GM12878 (cell line): ENCODE results near the gene TMEM225B. TPM values are rescaled to one million over a fixed set of nuclear protein-coding genes. Genes with fewer than 3 reads are reported as not detected.

Source experiments
- ATAC-seq: fragments of 200-7000 bp; cut with Tn5 transposase; 3 replicates; pipeline ENCODE4 v1.9.1; 2020; ENCODE audit warnings: mild to moderate bottlenecking, moderate library complexity
- BruUV-seq: library from RNA; stranded (reverse); fragments of 400-500 nt; replicated peaks from 2 replicates; lab custom pipeline; 2021; lab: Mats Ljungman, UMichigan
- CTCF ChIA-PET: fragments of 300-600 bp; sonication (Branson Sonifier 250); formaldehyde crosslinking; extraction: SDS; loops from one replicate; lab custom pipeline; 2021; ENCODE audit warnings: inconsistent platforms; lab: Yijun Ruan, JAX
- POLR2A ChIA-PET: fragments of 350-600 bp; formaldehyde crosslinking; extraction: SDS; loops from one replicate; lab custom pipeline; 2021; ENCODE audit warnings: inconsistent platforms; lab: Charles Lee
- RAD21 ChIA-PET: fragments of 300-600 bp; sonication (Branson Sonifier 250); formaldehyde crosslinking; loops from one replicate; lab custom pipeline; 2023; ENCODE audit warnings: antibody characterized with exemption; ENCODE audit not compliant: unreplicated experiment; lab: Charles Lee
- SMC1A ChIA-PET: fragments of 300-600 bp; sonication (Branson Sonifier 250); formaldehyde crosslinking; loops from one replicate; lab custom pipeline; 2023; ENCODE audit not compliant: unreplicated experiment, uncharacterized antibody; lab: Charles Lee
- DNase-seq: peaks from one replicate; pipeline ENCODE4 v3.0.0-alpha.2; 2011; ENCODE audit warnings: low read depth, low spot score
- FAIRE-seq: peaks from 3 replicates; lab custom pipeline; 2011; peaks lifted over from hg19 to GRCh38; lab: Jason Lieb, UNC
- H2AFZ ChIP-seq: 2 replicates; pipeline ENCODE4 v1.6.0; 2011; ENCODE audit warnings: low read depth, low read length, control low read depth; ENCODE audit not compliant: control insufficient read depth
- H3K27ac ChIP-seq: 2 replicates; pipeline ENCODE4 v1.5.1; 2011; ENCODE audit warnings: control low read depth; ENCODE audit not compliant: control insufficient read depth, insufficient read depth
- H3K27me3 ChIP-seq, 2 experiments: replicated peaks in 1 of 2; 2 replicates each; pipeline versions ENCODE4 v1.6.0 to v1.6.1; 2011; ENCODE audit warnings: low read length in 1 of 2; ENCODE audit not compliant: control insufficient read depth in 2 of 2, insufficient read depth in 2 of 2
- H3K36me3 ChIP-seq, 2 experiments: 2 replicates each; pipeline ENCODE4 v1.5.1; 2011; ENCODE audit warnings: low read length in 1 of 2; ENCODE audit not compliant: control insufficient read depth in 2 of 2, insufficient read depth in 2 of 2
- H3K4me1 ChIP-seq: 2 replicates; pipeline ENCODE4 v1.6.1; 2011; ENCODE audit warnings: mild to moderate bottlenecking, low read length, moderate library complexity, mixed read lengths; ENCODE audit not compliant: control insufficient read depth, insufficient read depth
- H3K4me2 ChIP-seq: 2 replicates; pipeline ENCODE4 v1.6.0; 2011; ENCODE audit warnings: control low read depth; ENCODE audit not compliant: control insufficient read depth, insufficient read depth
- H3K4me3 ChIP-seq: fragments of 200-600 bp; sonication (generic); 2 replicates; pipeline ENCODE4 v1.5.1; 2016
- H3K79me2 ChIP-seq: 2 replicates; pipeline ENCODE4 v1.6.0; 2011; ENCODE audit warnings: low read length; ENCODE audit not compliant: control insufficient read depth, insufficient read depth
- H3K9ac ChIP-seq: 2 replicates; pipeline ENCODE4 v1.8.0; 2011; ENCODE audit warnings: low read length, control low read depth, mixed read lengths; ENCODE audit not compliant: control insufficient read depth, insufficient read depth
- H3K9me3 ChIP-seq: replicated peaks from 3 replicates; pipeline ENCODE4 v1.5.1; 2011; ENCODE audit warnings: mild to moderate bottlenecking, low read length; ENCODE audit not compliant: control insufficient read depth, insufficient read depth
- H4K20me1 ChIP-seq: 2 replicates; pipeline ENCODE4 v1.6.0; 2011; ENCODE audit not compliant: control insufficient read depth, insufficient read depth
- BRCA1 ChIP-seq: IDR thresholded peaks from 2 replicates; pipeline ENCODE4 v1.6.1; 2011; ENCODE audit warnings: low read depth, low read length, improper control_type of control experiment
- CTCF ChIP-seq, 3 experiments: IDR thresholded peaks in 2 of 3; conservative IDR thresholded peaks in 1 of 3; 2 replicates each; pipeline ENCODE4 v1.5.1; 2011; ENCODE audit warnings: low read depth in 3 of 3, low read length in 3 of 3, mild to moderate bottlenecking in 3 of 3, control low read depth in 2 of 3, moderate library complexity in 2 of 3, inconsistent platforms in 1 of 3, mixed read lengths in 1 of 3; ENCODE audit not compliant: control insufficient read depth in 2 of 3, insufficient read depth in 1 of 3; ENCODE audit errors: extremely low read depth in 1 of 3
- E2F8 ChIP-seq: fragments of 450-650 bp; IDR thresholded peaks from 2 replicates; pipeline ENCODE4 v1.6.1; 2018; ENCODE audit warnings: mild to moderate bottlenecking, low read depth, moderate library complexity; ENCODE audit not compliant: partially characterized antibody
- IRF5 ChIP-seq: fragments of 450-650 bp; IDR thresholded peaks from 2 replicates; pipeline ENCODE4 v1.6.1; 2017; ENCODE audit warnings: borderline replicate concordance
- JUNB ChIP-seq: IDR thresholded peaks from 2 replicates; pipeline ENCODE4 v1.6.1; 2016; ENCODE audit warnings: antibody characterized with exemption, mild to moderate bottlenecking
- LARP7 ChIP-seq: fragments of 450-650 bp; IDR thresholded peaks from 2 replicates; pipeline ENCODE4 v1.6.1; 2017; ENCODE audit warnings: mild to moderate bottlenecking
- MEF2B ChIP-seq: fragments of 450-650 bp; IDR thresholded peaks from 2 replicates; pipeline ENCODE4 v1.6.1; 2018; ENCODE audit warnings: mild to moderate bottlenecking, moderate library complexity; ENCODE audit not compliant: partially characterized antibody, poor library complexity, severe bottlenecking
- MLLT1 ChIP-seq: fragments of 450-650 bp; IDR thresholded peaks from 2 replicates; pipeline ENCODE4 v1.6.1; 2016; ENCODE audit warnings: mild to moderate bottlenecking
- MTA2 ChIP-seq: fragments of 450-650 bp; IDR thresholded peaks from 2 replicates; pipeline ENCODE4 v1.6.1; 2016; ENCODE audit warnings: low read depth, mild to moderate bottlenecking, moderate library complexity
- MXI1 ChIP-seq: fragments of 150-350 bp; IDR thresholded peaks from 2 replicates; pipeline ENCODE4 v1.6.1; 2011; ENCODE audit warnings: low read depth, mild to moderate bottlenecking, inconsistent platforms, low read length, improper control_type of control experiment
- MYC ChIP-seq: IDR thresholded peaks from 2 replicates; pipeline ENCODE4 v1.6.1; 2011; ENCODE audit warnings: mild to moderate bottlenecking, low read length, moderate library complexity, inconsistent platforms; ENCODE audit not compliant: insufficient read depth, insufficient replicate concordance, insufficient read length, severe bottlenecking
- POLR2A ChIP-seq: IDR thresholded peaks from 2 replicates; pipeline ENCODE4 v1.6.1; 2011; ENCODE audit warnings: low read depth, mild to moderate bottlenecking, low read length
- WGBS: methylation state at CpG from one replicate; pipeline ENCODE4 v1.1.6; 2016; ENCODE audit warnings: low lambda C conversion rate; ENCODE audit not compliant: insufficient replicate concordance, insufficient coverage; ENCODE audit errors: missing lambda C conversion rate; 5-methylcytosine and 5-hydroxymethylcytosine counted together
- in situ Hi-C: fragments of 300-500 bp; cut with MboI; formaldehyde crosslinking; loops from 9 replicates; pipeline ENCODE4 v1.14.3; 2018; ENCODE audit warnings: mixed read lengths
- intact Hi-C: fragments of 100-400 bp; cut with micrococcal nuclease; formaldehyde crosslinking; loops from one replicate; pipeline ENCODE4 v1.14.2; 2022; ENCODE audit not compliant: unreplicated experiment
- polyA plus RNA-seq, 11 experiments: library from polyadenylated mRNA; depleted of rRNA in 4 of 11; unstranded in 6 of 11; stranded (reverse) in 5 of 11; fragments of >200 nt; fragmentation: Nextera tagmentation in 4 of 11; fragmentation: Illumina TruSeq in 1 of 11; extraction: Ambion mirVana in 4 of 11; extraction: Trizol in 1 of 11; gene quantifications; 1 replicate in 1 of 11; 2 replicates in 10 of 11; pipeline versions ENCODE4 v1.2.1 to v1.2.3, GENCODE V29; 2011 to 2016; ENCODE audit warnings: inconsistent platforms in 2 of 11, missing spikeins in 2 of 11, low read depth in 1 of 11
- total RNA-seq, 4 experiments: library from RNA; depleted of rRNA in 3 of 4; stranded (reverse); fragments of >200 nt in 3 of 4; fragmentation: Illumina TruSeq in 1 of 4; extraction: Trizol in 1 of 4; gene quantifications; 2 replicates each; pipeline versions ENCODE4 v1.2.1 to v1.2.3, GENCODE V29; 2013 to 2021

The TMEM225B gene
- total and polyA plus RNA-seq, 10 of the 15 experiments (the other 5 are each of a cell fraction or from before 2014, with no cell fraction given), result 0.22 to 1.9 (median 0.43) TPM

GRCh38 chr7:99629643-99630042, 31.6 kb downstream of the TMEM225B start (continued):
- TF ChIP-seq MLLT1, result no peak
- no peak for TF ChIP-seq BRCA1
- TF ChIP-seq, all 136 proteins: peak for 0

- Histone ChIP-seq H4K20me1 (no peaks in the 10 kb centered on the region), H3K36me3 (peaks cover 15 to 28% of the 10 kb centered on the region in 2 experiments; a peak in 3 of 4 replicates), H3K27ac (no peak overlapping the region), H3K4me2 (no peak overlapping the region), H3K9me3 (no peaks in the 10 kb centered on the region), H3K4me1 (no peaks in the 10 kb centered on the region), H2AFZ (no peak overlapping the region), H3K9ac (no peak overlapping the region), H3K27me3 (no peaks in the 10 kb centered on the region), H3K4me3 (no peak overlapping the region), H3K79me2 (no peaks in the 10 kb centered on the region)
- DNase-seq, result no peak
- in situ Hi-C loops, result no loop called here
- ChIA-PET RAD21 (interaction anchor here (0.7 to 1.4 kb wide), 3 partner anchors 207 to 342 kb away, joined by 3 read pairs; no protein-coding TSS in a partner anchor), SMC1A (interaction anchor here (0.7 to 1.4 kb wide), 5 partner anchors 10 to 359 kb away, joined by 3 to 6 read pairs (median 3); no protein-coding TSS in a partner anchor), CTCF (interaction anchor here (0.8 to 1.1 kb wide), 4 partner anchors 16 to 287 kb away, joined by 3 to 5 read pairs (median 4); no protein-coding TSS in a partner anchor), POLR2A (no interaction called here)
- 50% methylated on average over 9 of the region's 9 CpGs for WGBS
- TSS peak; percentile 4 for BruUV-seq
- intact Hi-C loops, result loop anchor here (5.0 kb wide), 1 partner anchor 206 kb away; no protein-coding TSS in a partner anchor
- ATAC-seq, result peak; percentile 61
- FAIRE-seq, result no peak
- TF ChIP-seq IRF5, result no peak
- TF ChIP-seq MEF2B, result peak; percentile 41
- no peak for TF ChIP-seq MYC
- no peak for TF ChIP-seq JUNB
- no peak for TF ChIP-seq LARP7
- TF ChIP-seq E2F8, result no peak
- peak; percentile 74 for TF ChIP-seq MTA2
- TF ChIP-seq CTCF (IDR thresholded peaks at IDR 0.05 in 2 of 3, conservative IDR thresholded peaks at IDR 0.05 in 1 of 3; ENCODE audit: control insufficient read depth in 2 of 3, extremely low read depth in 1 of 3, insufficient read depth in 1 of 3, low read depth in 3 of 3, low read length in 3 of 3), result peak; percentile 8 to 32 (median 15); a peak in 3 of 6 replicates
- TF ChIP-seq POLR2A, result 0 out of 2 replicates have a peak, but pooled peaks have one; percentile 17
- TF ChIP-seq MXI1, result peak; percentile 41; the same call in 1 of the 2 replicates
These were observed 33.4 kb downstream of the TMEM225B start for GRCh38 chr7:99631295-99632109.
